Inferior parietal cortex (tissue), 1 donor: ENCODE measurements around the gene EYA2.
"Not testable (repeated sequence)": the region's sequence is repeated elsewhere in the genome, so short reads cannot be mapped to it uniquely, and the experiment has no call there.

Experiments
- DNase-seq: peaks from one replicate; pipeline ENCODE4 v3.0.0-alpha.2; 2016; ENCODE audit errors: extremely low spot score

Gene EYA2

GRCh38 chr20:47202733-47203667 is 308.4 kb downstream of the EYA2 start:
- DNase-seq, result no peak

DNA sequence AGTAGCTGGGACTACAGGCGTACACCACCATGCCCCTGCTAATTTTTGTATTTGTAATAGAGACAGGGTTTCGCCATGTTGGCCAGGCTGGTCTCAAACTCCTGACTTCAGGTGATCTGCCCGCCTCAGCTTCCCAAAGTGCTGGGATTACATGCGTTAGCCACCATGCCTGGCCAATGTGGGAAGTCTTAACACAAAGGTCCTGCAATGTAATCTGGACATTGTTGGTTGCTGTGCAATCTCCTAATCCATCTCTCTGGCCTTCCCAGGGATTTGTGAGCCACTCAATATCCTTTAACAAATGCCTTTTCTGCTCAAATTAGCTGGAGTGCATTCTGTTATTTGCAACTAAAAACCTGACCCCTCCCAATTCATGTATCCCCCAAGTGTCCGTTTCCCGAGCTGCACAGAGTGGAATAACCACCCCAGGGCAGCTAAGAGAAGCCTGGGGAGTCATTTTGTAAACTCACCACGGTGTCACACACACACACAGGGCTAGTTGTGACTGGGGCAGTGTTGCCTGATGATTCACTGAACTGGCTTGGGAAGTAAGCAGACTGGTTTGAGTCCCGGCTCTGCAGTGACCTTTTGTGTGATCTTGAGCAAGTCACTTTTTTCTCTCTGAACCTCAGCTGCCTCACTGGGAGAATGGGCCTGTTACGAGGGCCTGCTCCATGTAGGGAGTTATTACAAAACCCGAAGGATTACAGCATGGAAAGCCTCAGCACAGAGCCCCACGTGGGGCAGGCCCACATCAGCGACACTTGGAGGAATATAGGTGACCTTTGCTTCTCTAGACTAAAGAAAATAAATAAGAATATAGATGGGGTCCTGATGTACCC is 309.6 kb downstream of the EYA2 start:
- no peak for DNase-seq

DNA sequence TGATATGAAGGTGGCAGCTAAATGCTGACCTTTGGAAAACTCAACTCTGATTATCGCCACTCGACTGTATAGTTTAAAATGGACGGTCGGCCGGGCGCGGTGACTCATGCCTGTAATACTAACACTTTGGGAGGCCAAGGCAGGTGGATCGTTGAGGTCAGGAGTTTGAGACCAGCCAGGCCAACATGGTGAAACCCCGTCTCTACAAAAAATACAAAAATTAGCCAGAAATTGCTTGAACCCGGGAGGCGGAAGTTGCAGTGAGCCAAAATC is 310.1 kb downstream of the EYA2 start:
- not testable (repeated sequence) for DNase-seq

DNA sequence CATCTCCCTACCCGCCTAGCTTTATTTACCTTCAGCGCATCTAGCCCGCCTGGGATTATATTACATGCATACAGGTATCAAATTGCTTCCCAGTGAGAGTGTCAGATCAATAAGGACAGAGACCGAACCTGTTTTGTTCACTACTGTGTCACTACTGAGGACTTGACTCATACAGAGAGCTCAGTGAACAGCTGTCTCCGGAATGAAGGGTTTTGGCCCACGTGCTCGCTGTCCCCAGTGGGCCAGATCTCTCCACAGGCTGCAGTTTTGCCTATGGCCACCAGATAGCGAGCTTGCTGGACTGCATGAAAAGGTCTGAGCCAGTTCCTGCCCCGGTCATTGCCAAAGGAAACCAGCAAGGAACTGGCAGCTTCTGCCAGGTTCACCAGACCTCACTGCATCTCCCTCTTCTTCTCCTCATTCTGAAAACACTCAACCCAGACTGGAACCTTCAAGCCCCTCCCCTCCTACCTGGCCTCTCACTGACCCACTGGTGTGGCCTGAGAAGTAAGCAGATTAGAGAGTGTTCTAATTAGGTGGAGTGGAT is 311.0 kb downstream of the EYA2 start:
- DNase-seq, result no peak

DNA sequence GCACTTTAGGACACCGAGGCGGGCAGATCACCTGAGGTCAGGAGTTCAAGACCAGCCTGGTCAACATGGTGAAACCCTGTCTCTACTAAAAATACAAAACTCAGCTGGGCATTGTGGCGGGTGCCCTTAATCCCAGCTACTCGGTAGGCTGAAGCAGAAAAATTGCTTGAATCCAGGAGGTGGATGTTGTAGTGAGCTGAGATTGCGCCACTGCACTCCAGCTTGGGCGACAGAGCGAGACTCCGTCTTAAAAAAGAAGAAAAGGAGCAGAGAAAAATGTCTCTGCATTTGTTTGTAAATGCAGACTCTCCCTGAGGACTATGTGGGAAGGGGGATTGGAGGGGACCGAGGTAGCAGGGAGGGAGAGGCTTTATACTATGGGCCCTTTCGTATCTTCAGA is 311.9 kb downstream of the EYA2 start:
- DNase-seq, result not testable (repeated sequence)

DNA sequence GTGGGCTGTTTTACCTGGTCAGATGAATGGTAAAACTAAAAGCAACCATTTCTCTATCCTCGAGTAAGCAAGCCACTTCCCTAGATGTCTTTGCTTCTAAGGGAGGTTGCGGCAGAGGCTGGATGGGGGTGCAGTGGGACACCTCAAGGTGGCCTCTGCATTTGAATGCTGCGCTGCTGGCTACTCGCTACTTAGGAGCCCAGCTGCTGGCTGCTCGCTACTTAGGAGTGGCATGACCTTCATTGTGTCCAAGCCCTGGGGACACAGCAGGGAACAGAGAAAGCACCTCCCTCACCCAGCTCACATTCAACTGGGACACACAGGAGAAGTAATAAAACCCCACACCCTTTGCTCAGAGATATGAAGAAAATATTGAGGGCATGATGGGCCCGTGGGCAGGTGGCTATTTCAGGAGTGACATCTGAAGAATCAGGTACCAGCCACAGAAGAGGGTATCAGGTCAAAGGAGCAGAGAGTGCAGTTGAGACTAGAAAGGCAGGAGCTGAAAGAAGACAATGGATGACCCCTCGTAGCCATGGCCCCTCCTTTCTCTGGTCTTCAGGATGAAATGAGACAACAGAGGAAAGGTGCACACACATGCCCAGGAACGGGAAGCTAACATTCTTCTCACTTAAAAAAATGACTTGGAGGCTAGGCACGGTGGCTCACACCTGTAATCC is 312.5 kb downstream of the EYA2 start:
- DNase-seq, result no peak

- DNase-seq, result no peak
Measured at GRCh38 chr20:47208534-47209174, 314.0 kb downstream of the EYA2 start.

- DNase-seq, result no peak
Measured at GRCh38 chr20:47209982-47210381, 315.3 kb downstream of the EYA2 start.

DNA sequence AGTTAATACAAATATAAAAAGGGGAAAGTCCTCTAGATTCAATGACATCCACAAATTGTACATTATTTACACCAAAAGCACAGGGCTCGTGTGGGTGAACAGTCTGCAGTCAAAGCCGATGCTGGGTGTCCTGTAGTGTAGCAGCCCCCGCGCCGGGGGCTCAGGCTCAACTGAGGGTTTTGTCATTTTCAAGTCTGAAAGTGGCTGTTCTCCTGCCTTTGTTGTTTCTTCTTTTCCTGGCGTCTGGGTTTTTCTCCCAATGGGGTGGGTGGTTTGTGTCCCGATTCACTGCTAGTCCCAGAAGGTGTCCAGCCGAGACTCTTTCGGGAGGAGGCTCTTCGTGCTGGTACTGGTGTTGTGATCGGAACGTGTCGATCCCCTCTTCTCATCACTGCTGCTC is 315.8 kb downstream of the EYA2 start:
- DNase-seq, result no peak

DNA sequence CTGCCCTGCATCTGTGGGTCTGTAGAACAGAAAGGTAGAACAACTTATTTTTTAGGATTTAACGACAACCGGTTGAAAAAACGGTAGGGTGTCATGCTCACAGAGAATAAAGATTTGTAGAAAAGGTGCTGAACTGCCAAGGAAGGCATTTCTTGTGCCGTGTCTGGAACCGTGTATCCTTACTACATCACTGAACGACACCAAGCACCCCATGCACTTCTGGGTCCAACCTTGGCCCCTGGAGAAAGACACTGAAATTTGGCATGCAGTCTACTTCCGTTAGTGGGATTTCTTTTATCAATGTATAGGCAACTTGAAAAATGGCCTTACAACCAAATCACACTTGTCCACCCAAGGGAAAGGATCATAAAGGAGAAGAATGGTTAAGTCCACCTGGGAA is 316.4 kb downstream of the EYA2 start:
- DNase-seq, result no peak

- no peak for DNase-seq
Measured at GRCh38 chr20:47212606-47213207, 318.1 kb downstream of the EYA2 start.

GRCh38 chr20:47213966-47214365 is 319.3 kb downstream of the EYA2 start:
- DNase-seq, result no peak

- DNase-seq, result no peak
Measured at GRCh38 chr20:47215653-47216397, 321.2 kb downstream of the EYA2 start.

DNA sequence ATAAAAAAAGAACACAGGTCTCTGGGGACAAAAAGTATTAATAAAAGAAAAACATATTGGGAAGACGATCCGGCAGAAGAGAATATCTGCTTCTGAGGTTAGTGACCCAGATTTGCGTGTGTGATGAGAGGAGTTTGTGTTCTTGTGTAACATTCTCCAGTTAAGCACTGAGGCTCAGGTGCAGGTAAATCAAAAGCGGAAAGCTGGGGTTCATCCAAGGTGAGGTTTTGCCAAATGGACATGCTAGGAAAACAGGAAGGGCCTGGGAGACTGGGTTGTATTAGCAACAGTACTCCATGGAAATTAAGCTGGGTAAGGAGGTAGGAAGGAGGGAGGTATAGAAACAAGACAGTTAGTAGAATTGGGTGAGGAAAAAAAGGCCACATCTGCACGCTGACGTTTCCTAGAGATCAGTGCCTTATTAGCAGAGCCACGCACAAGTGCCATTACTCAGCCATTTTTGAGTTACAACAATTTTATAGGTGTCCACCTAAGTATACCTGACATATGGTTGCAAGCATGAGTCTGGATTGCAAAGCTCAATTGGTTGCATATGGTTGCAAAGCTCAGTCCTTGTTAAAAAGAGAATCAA is 322.3 kb downstream of the EYA2 start:
- no peak for DNase-seq

DNA sequence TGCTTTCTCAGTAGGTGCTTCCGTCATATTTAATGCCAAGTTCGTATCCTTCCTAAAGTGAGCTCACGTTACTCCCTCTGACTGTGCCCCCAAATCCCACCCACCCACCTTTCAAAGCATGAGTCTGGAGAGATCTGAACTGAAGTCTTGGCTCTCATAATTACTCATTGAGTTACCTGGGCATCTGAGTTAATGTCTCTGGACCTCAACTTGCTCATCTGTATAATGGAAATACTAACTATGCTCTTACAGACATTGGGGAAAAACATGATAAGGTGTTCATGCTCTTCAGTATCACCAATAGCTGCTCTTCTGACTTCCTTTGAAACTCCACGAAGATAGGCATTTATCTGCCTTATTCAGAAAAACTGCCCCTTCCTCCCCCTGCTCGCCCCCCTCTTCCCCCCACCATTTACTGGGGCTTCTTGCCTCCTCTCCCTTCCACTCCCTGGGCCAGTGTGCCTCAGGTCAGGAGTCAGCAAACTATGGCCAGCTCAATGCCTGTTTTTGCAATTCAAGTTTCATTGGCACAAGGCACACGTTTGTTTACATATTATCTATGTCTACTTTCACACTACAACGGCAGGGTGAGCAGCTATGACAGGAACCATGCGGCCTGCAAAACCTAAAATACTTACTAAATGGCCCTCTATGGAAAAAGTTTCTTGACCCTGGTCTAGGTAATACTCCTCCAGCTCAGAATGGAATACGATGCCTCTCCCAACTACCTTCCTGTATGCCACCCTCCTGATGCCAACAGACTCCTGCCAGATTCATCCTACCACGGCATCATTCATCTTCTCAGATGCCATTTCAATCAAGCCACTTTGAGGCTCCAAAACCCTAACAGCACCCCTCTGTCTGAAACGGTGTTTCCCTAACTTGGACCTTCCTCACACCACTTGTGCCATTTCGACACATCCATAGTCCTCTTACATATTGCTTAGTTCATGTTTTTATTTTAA is 323.1 kb downstream of the EYA2 start:
- no peak for DNase-seq

DNA sequence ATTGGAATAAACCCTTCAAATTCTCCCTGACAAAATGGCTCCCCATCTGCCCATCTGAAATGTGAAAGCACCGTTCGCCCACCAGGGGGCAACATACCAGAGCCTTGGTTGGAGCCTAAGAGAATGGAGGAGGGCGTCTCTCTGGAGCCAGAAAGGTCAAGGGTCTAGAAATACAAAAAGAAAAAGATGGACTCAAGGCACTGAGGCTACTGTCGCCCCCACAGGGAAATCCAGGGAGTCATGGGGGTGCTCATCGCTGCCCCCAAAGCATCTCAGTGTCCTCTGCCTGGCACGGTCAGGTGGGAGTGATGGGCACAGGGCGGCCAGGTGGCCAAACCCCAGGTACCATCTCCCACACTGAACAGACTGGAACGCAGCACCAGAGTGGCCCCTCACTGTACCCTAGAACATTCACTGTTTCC is 325.5 kb downstream of the EYA2 start:
- no peak for DNase-seq

- no peak for DNase-seq
Measured at GRCh38 chr20:47221036-47221625, 326.5 kb downstream of the EYA2 start.

GRCh38 chr20:47222468-47223119 is 328.0 kb downstream of the EYA2 start:
- DNase-seq, result no peak
